Keratinocyte (primary cell): ENCODE measurements around the gene STYXL1. TPM values are rescaled to one million over a fixed set of nuclear protein-coding genes. Genes with fewer than 3 reads are reported as not detected.

Experiments used
- DNase-seq: peaks from one replicate; pipeline ENCODE4 v3.0.0-alpha.2; 2011; ENCODE audit warnings: low read depth, missing footprints, low spot score
- FAIRE-seq: peaks from 2 replicates; lab custom pipeline; 2011; peaks lifted over from hg19 to GRCh38; lab: Jason Lieb, UNC
- H2AFZ ChIP-seq: 2 replicates; pipeline ENCODE4 v1.6.0; 2012; ENCODE audit warnings: low read length, control low read depth, inconsistent platforms; ENCODE audit not compliant: control insufficient read depth
- H3K27ac ChIP-seq: 2 replicates; pipeline ENCODE4 v1.5.1; 2011; ENCODE audit warnings: low read length; ENCODE audit not compliant: control insufficient read depth, insufficient read depth
- H3K27me3 ChIP-seq: 3 replicates; pipeline ENCODE4 v1.6.0; 2011; ENCODE audit warnings: low read length; ENCODE audit not compliant: control insufficient read depth, insufficient read depth; ENCODE audit errors: extremely low read depth
- H3K36me3 ChIP-seq, 2 experiments: 2 replicates in 1 of 2; 3 replicates in 1 of 2; pipeline ENCODE4 v1.5.1; 2011; ENCODE audit warnings: low read length in 2 of 2, mild to moderate bottlenecking in 1 of 2; ENCODE audit not compliant: control insufficient read depth in 2 of 2, insufficient read depth in 2 of 2; ENCODE audit errors: extremely low read depth in 1 of 2
- H3K4me1 ChIP-seq: 3 replicates; pipeline ENCODE4 v1.5.1; 2011; ENCODE audit warnings: low read length; ENCODE audit not compliant: control insufficient read depth, insufficient read depth; ENCODE audit errors: extremely low read depth
- H3K4me2 ChIP-seq: 3 replicates; pipeline ENCODE4 v1.6.0; 2011; ENCODE audit warnings: low read depth, low read length; ENCODE audit not compliant: control insufficient read depth, insufficient read depth; ENCODE audit errors: extremely low read depth
- H3K4me3 ChIP-seq, 3 experiments: fragments of 200-600 bp in 1 of 3; sonication (generic) in 1 of 3; 2 replicates in 2 of 3; 3 replicates in 1 of 3; pipeline ENCODE4 v1.5.1; 2011 to 2016; ENCODE audit warnings: low read length in 3 of 3, mild to moderate bottlenecking in 3 of 3, control low read depth in 2 of 3, inconsistent platforms in 1 of 3, low read depth in 1 of 3, mixed read lengths in 1 of 3, mixed run types in 1 of 3, moderate library complexity in 1 of 3; ENCODE audit not compliant: control insufficient read depth in 2 of 3, insufficient read depth in 2 of 3; ENCODE audit errors: extremely low read depth in 1 of 3
- H3K79me2 ChIP-seq: 2 replicates; pipeline ENCODE4 v1.6.0; 2012; ENCODE audit warnings: low read length; ENCODE audit not compliant: control insufficient read depth, insufficient read depth
- H3K9ac ChIP-seq: 3 replicates; pipeline ENCODE4 v1.6.0; 2011; ENCODE audit warnings: low read length; ENCODE audit not compliant: control insufficient read depth, insufficient read depth; ENCODE audit errors: extremely low read depth
- H3K9me1 ChIP-seq: 3 replicates; pipeline ENCODE4 v1.6.0; 2011; ENCODE audit warnings: low read length; ENCODE audit not compliant: control insufficient read depth, insufficient read depth; ENCODE audit errors: extremely low read depth
- H3K9me3 ChIP-seq: 2 replicates; pipeline ENCODE4 v1.5.1; 2012; ENCODE audit warnings: low read depth, low read length; ENCODE audit not compliant: control insufficient read depth
- H4K20me1 ChIP-seq: 3 replicates; pipeline ENCODE4 v1.6.0; 2011; ENCODE audit warnings: low read length; ENCODE audit not compliant: control insufficient read depth, insufficient read depth; ENCODE audit errors: extremely low read depth
- EZH2 ChIP-seq: IDR thresholded peaks from one replicate; pipeline ENCODE4 v1.6.1; 2012; ENCODE audit warnings: inconsistent platforms, mild to moderate bottlenecking, low read length, moderate library complexity
- dilution Hi-C: fragments of 300-500 bp; cut with MboI; formaldehyde crosslinking; loops from one replicate; pipeline ENCODE4 v1.7.0; 2020; ENCODE audit warnings: low sequenced_read_pairs; ENCODE audit not compliant: extremely low pct_ligation_motif_present
- polyA plus RNA-seq, 5 experiments: library from polyadenylated mRNA; depleted of rRNA in 3 of 5; stranded (reverse) in 3 of 5; stranded (forward) in 1 of 5; unstranded in 1 of 5; fragments of >200 nt; gene quantifications; 1 replicate in 1 of 5; 2 replicates in 3 of 5; 3 replicates in 1 of 5; pipeline versions ENCODE4 v1.2.1 to v1.2.3, GENCODE V29; 2011 to 2012; ENCODE audit warnings: missing spikeins in 2 of 5, low read depth in 1 of 5, low replicate concordance in 1 of 5
- TF ChIP-seq, protein P1 (sequence below), 3 experiments: IDR thresholded peaks in 1 of 3; conservative IDR thresholded peaks in 1 of 3; optimal IDR thresholded peaks in 1 of 3; 2 replicates in 2 of 3; 3 replicates in 1 of 3; pipeline versions ENCODE3 to v1.5.1; 2011; ENCODE audit warnings: low read length in 3 of 3, mild to moderate bottlenecking in 3 of 3, moderate library complexity in 2 of 3, control low read depth in 1 of 3, inconsistent platforms in 1 of 3; ENCODE audit not compliant: insufficient read depth in 2 of 3; ENCODE audit errors: extremely low read depth in 1 of 3

Gene STYXL1
- polyA plus RNA-seq, 1 donor (not counting 4 experiments of a cell fraction or from before 2014, with no cell fraction given), result 76.2 TPM

DNA sequence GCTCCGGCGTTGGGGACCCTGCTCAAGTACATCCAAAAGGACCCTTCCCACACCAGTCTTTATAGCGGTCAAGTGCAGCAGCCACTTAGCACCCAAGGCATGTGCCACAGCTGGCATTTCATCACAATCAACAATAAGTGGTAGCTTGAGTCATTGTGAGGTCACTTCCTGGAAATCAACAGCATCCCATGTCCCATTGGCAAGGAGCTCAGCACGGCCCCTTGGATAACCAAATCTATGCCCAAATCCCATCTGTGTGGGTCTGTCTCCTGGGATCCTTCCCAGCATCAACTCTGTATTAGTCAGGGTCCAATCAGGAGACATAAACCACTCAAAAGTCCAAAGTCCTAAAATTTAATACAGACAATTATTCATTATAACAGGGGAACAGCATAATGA lies 27.2 kb upstream of the STYXL1 start:
- no peak for FAIRE-seq
- Histone ChIP-seq H3K9me3 (no peaks in the 10 kb centered on the region), H3K9ac (no peak overlapping the region), H3K27ac (no peak overlapping the region), H3K4me3 (no peak overlapping the region), H3K27me3 (no peaks in the 10 kb centered on the region), H4K20me1 (no peaks in the 10 kb centered on the region), H2AFZ (no peak overlapping the region), H3K79me2 (no peaks in the 10 kb centered on the region), H3K36me3 (no peaks in the 10 kb centered on the region), H3K4me1 (peaks cover 7% of the 10 kb centered on the region), H3K9me1 (no peaks in the 10 kb centered on the region), H3K4me2 (no peak overlapping the region)
- dilution Hi-C loops, result no loop called here
- no peak for DNase-seq
- TF ChIP-seq, protein P1, sequence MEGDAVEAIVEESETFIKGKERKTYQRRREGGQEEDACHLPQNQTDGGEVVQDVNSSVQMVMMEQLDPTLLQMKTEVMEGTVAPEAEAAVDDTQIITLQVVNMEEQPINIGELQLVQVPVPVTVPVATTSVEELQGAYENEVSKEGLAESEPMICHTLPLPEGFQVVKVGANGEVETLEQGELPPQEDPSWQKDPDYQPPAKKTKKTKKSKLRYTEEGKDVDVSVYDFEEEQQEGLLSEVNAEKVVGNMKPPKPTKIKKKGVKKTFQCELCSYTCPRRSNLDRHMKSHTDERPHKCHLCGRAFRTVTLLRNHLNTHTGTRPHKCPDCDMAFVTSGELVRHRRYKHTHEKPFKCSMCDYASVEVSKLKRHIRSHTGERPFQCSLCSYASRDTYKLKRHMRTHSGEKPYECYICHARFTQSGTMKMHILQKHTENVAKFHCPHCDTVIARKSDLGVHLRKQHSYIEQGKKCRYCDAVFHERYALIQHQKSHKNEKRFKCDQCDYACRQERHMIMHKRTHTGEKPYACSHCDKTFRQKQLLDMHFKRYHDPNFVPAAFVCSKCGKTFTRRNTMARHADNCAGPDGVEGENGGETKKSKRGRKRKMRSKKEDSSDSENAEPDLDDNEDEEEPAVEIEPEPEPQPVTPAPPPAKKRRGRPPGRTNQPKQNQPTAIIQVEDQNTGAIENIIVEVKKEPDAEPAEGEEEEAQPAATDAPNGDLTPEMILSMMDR (optimal IDR thresholded peaks at IDR 0.05 in 1 of 3, IDR thresholded peaks at IDR 0.05 in 1 of 3, conservative IDR thresholded peaks at IDR 0.05 in 1 of 3; ENCODE audit: extremely low read depth in 1 of 3, insufficient read depth in 2 of 3, low read length in 3 of 3), result no peak
- no peak for TF ChIP-seq EZH2

DNA sequence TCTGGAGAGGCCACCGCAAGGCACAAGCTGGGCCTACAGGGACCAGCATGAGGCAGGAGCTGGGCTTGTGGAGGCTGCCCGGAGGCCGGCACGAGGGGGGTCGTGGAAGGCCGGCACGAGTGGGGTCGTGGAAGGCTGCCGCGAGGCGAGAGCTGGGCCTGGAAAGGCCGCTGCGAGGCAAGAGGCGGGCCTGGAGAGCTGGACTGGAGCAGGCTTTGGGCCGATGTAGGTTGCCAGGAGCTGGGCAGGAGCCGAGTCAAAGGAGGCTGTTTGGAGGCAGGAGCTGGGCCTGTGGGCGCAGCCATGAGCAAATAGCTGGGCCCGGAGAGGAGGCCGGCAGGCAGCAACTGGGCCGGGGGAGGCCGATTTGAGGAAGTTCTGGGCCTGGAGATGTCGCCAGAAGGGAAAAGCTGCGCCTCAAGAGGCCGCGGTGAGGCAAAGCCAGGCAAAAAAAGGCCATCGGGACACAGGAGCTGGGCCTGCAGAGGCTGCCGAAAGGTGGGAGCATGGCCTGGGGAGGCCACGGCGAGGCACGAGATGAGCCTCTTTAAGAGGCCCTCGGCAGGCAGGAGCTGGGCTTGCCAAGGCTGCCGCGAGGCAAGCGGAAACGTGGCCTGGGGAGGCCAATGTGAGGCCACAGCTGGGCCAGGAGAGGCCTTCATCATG lies 26.6 kb upstream of the STYXL1 start:
- no peaks in the 10 kb centered on the region for H3K27me3 ChIP-seq
- H3K4me3 ChIP-seq, result no peak overlapping the region
- DNase-seq (no peak), FAIRE-seq (no peak)
- H3K27ac ChIP-seq, result no peak overlapping the region
- H2AFZ ChIP-seq, result no peak overlapping the region
- no peaks in the 10 kb centered on the region for H3K9me3 ChIP-seq
- H3K4me1 ChIP-seq, result peaks cover 7% of the 10 kb centered on the region
- no peak for TF ChIP-seq EZH2
- TF ChIP-seq, protein P1 (optimal IDR thresholded peaks at IDR 0.05 in 1 of 3, IDR thresholded peaks at IDR 0.05 in 1 of 3, conservative IDR thresholded peaks at IDR 0.05 in 1 of 3; ENCODE audit: extremely low read depth in 1 of 3, insufficient read depth in 2 of 3, low read length in 3 of 3), result no peak
- dilution Hi-C loops, result no loop called here
- H3K36me3 ChIP-seq, result no peaks in the 10 kb centered on the region
- no peak overlapping the region for H3K4me2 ChIP-seq
- H3K79me2 ChIP-seq, result no peaks in the 10 kb centered on the region
- H3K9me1 ChIP-seq, result no peaks in the 10 kb centered on the region
- no peaks in the 10 kb centered on the region for H4K20me1 ChIP-seq
- H3K9ac ChIP-seq, result no peak overlapping the region
